Gastrocnemius medialis (tissue), 4 donors: ENCODE data around the gene CACNB1.

ENCODE experiments used
- CTCF ChIP-seq, 5 experiments: fragments of 450-650 bp in 3 of 5; fragments of 200-600 bp in 2 of 5; sonication (generic) in 2 of 5; IDR thresholded peaks in 4 of 5; conservative IDR thresholded peaks in 1 of 5; 1 replicate in 4 of 5; 2 replicates in 1 of 5; pipeline ENCODE4 v1.5.1; 2016 to 2019; ENCODE audit warnings: antibody characterized with exemption in 5 of 5, mild to moderate bottlenecking in 3 of 5, moderate library complexity in 3 of 5
- POLR2A ChIP-seq, 2 donors: fragments of 450-650 bp; IDR thresholded peaks; one replicate each; pipeline ENCODE4 v1.6.1; 2017; ENCODE audit warnings: antibody characterized with exemption in 2 of 2, mild to moderate bottlenecking in 2 of 2, moderate library complexity in 2 of 2

DNA sequence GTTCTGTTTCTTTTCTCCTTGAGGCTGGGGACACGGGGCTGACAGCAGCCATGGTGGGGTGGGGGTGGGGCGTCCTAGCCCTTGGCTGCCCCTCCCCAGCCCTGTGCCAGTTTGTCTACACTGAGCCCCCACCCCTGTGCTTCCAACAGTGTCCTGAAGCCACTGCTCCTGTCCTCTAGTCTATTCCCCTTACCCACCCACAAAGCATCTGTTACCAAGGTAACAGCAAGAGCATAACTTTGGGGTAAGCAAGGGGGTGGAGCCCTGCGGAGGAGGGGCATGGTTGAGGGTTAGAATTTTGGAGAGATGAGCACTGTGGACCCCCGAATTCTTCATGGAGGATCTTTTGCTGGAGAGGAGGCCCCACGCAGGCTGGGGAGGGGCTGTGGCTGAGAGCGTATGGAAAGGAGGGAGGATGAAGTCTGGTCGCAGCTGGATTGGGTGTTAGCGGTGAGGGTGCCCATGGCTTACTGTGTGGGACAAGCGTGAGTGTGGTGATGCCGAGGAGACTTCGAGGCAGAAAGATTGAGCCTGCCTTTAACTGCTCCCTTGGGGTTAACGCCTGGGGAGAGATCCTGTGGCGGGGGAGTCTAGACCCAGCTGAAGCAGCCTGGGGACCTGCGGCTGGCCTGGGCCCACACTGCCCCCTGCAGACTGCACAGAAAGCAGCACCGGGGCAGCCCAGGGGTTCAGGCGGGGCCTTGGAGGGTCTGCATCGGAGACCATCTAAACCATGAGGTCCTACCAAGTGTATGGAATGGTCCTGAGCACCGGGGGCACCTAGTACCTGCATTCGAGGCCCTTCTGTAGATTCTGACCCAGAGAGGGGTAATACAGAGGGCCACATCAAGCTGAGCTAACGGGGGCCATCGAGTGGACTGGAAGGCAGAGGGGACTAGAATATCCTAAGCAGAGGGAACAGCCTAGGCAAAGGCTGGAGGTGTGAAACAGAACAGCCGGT, 34.4 kb upstream of the CACNB1 start:
- TF ChIP-seq CTCF (IDR thresholded peaks at IDR 0.05 in 4 of 5, conservative IDR thresholded peaks at IDR 0.05 in 1 of 5) (peak; percentile 76 to 93 (median 91)), POLR2A (IDR thresholded peaks at IDR 0.05) (no peak)
